HEK293T (cell line): ENCODE results near the gene MAP9.
A peak's percentile ranks its signal among the peaks of the same experiment; 100 is the strongest.

ENCODE experiments used
- CTCF ChIA-PET: fragments of 350-600 bp; formaldehyde crosslinking; extraction: SDS; loops from one replicate; lab custom pipeline; 2021; ENCODE audit warnings: antibody characterized with exemption, inconsistent platforms; lab: Yijun Ruan, JAX
- POLR2A ChIA-PET: fragments of 350-600 bp; formaldehyde crosslinking; extraction: SDS; loops from one replicate; lab custom pipeline; 2020; ENCODE audit warnings: antibody characterized with exemption, inconsistent platforms; lab: Yijun Ruan, JAX
- DNase-seq: peaks from one replicate; pipeline ENCODE4 v3.0.0; 2012; ENCODE audit warnings: mixed read lengths; ENCODE audit errors: extremely low spot score
- ARNT ChIP-seq: fragments of 450-650 bp; IDR thresholded peaks from 2 replicates; pipeline ENCODE4 v1.6.1; 2017; ENCODE audit warnings: mild to moderate bottlenecking
- BHLHE40 ChIP-seq: fragments of 450-650 bp; IDR thresholded peaks from 2 replicates; pipeline ENCODE4 v1.6.1; 2016; ENCODE audit warnings: mild to moderate bottlenecking, moderate library complexity, borderline replicate concordance
- CTBP1 ChIP-seq: fragments of 450-650 bp; IDR thresholded peaks from 2 replicates; pipeline ENCODE4 v1.6.1; 2016; ENCODE audit warnings: borderline replicate concordance
- ELF4 ChIP-seq: fragments of 450-650 bp; IDR thresholded peaks from 2 replicates; pipeline ENCODE4 v1.6.1; 2017; ENCODE audit warnings: antibody characterized with exemption
- FOXA1 ChIP-seq: fragments of 450-650 bp; IDR thresholded peaks from 2 replicates; pipeline ENCODE4 v1.6.1; 2016; ENCODE audit warnings: mild to moderate bottlenecking
- FOXK2 ChIP-seq: fragments of 450-650 bp; IDR thresholded peaks from 2 replicates; pipeline ENCODE4 v1.6.1; 2016; ENCODE audit warnings: mild to moderate bottlenecking
- FOXM1 ChIP-seq: fragments of 450-650 bp; IDR thresholded peaks from 2 replicates; pipeline ENCODE4 v1.6.1; 2017; ENCODE audit warnings: mild to moderate bottlenecking, borderline replicate concordance
- HDGF ChIP-seq: fragments of 450-650 bp; IDR thresholded peaks from 2 replicates; pipeline ENCODE4 v1.6.1; 2017; ENCODE audit warnings: antibody characterized with exemption, borderline replicate concordance
- L3MBTL2 ChIP-seq: fragments of 450-650 bp; conservative IDR thresholded peaks from 2 replicates; pipeline ENCODE4 v1.6.1; 2016; ENCODE audit warnings: mild to moderate bottlenecking
- LEF1 ChIP-seq: fragments of 450-650 bp; IDR thresholded peaks from 2 replicates; pipeline ENCODE4 v1.6.1; 2017; ENCODE audit warnings: mild to moderate bottlenecking, borderline replicate concordance
- NFRKB ChIP-seq: fragments of 450-650 bp; IDR thresholded peaks from 2 replicates; pipeline ENCODE4 v1.6.1; 2016; ENCODE audit warnings: mild to moderate bottlenecking, moderate library complexity
- SP1 ChIP-seq: fragments of 450-650 bp; IDR thresholded peaks from 2 replicates; pipeline ENCODE4 v1.6.1; 2017
- SUZ12 ChIP-seq: fragments of 450-650 bp; IDR thresholded peaks from 2 replicates; pipeline ENCODE4 v1.6.1; 2016; ENCODE audit warnings: mild to moderate bottlenecking
- TARDBP ChIP-seq: fragments of 450-650 bp; IDR thresholded peaks from 2 replicates; pipeline ENCODE4 v1.6.1; 2016
- ZNF384 ChIP-seq: fragments of 450-650 bp; IDR thresholded peaks from 2 replicates; pipeline ENCODE4 v1.6.1; 2016
- TF ChIP-seq, protein P1 (sequence below): fragments of 450-650 bp; IDR thresholded peaks from 2 replicates; pipeline ENCODE4 v1.6.1; 2016

MAP9 gene

DNA sequence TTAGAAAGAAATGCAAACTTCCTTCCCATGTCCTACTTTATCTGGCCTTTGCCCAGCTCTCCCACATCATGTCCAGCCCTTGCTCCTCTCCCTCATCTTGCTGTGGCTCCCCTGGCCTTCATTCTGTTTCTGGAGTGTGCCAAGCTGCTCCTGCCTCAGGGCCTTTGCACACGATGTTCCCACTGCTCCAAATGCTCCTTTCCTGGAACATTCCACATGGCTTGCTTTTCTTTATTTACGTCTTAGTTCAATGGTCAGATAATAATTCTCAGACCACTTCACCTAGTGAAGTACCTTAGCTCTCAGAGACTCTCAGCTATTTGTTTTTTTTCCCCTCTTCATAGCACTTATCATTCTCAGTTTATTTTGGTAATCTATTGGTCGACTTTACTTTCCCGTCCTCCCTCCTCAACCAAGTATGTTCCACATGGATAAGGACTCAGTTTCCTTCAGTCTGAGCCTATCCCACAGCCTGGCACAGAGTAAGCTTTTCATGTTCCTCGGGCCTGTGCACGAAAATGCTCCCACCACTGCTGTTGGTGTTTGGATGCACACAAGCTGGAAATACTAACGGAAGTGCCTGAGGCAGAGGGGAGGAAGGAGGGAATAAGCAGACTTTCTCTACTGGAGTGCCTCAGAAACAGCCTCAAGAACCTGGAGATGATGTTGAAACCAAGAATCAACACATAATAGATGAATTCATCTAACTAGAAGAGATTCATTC lies 23.4 kb upstream of the MAP9 start:
- ChIA-PET CTCF (interaction anchor here (0.5 to 1.6 kb wide), 4 partner anchors 385 to 676 kb away, joined by 3 to 4 read pairs (median 3); partner anchors contain the start of gene CTSO), POLR2A (interaction anchor here (0.8 kb wide), 1 partner anchor 554 kb away, joined by 4 read pairs; the partner anchor contains the start of gene CTSO)
- no peak for DNase-seq
- no peak for TF ChIP-seq NFRKB
- no peak for TF ChIP-seq ARNT

DNA sequence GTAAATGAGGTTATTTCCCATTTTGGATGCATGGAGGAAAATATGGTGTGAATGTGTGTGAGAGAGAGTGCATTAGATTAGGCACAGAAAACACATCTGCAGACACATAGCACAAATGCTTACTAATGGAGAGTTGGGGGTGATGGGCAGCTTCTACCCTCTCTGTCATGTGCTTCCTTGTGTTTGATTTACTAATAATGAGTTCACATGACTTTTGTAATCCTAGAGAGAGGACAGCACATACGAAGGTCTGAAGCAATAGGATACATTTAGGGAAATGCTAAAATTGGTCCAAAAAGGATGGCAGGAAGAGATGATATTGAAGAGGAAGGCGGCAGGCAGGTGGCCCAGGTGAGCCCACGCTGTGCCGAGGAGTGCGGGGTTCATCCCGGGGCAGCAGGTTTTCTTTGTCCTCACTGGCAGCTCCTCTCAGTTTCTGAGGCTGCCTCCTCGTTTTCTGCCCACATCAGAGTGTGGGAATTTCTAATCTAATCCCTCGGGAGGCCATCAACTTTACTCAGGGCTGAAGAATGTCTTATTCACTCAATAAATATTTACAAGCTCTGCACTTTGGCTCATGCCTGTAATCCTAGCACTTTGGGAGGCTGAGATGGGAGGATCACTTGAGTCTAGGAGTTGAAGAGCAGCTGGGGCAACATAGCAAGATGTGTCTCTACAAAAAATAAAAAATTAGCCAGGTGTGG lies 15.9 kb upstream of the MAP9 start:
- ChIA-PET POLR2A (no interaction called here), CTCF (interaction anchor here (0.9 kb wide), 1 partner anchor 405 kb away, joined by 3 read pairs; no protein-coding TSS in a partner anchor)
- no peak for TF ChIP-seq FOXK2
- no peak for TF ChIP-seq FOXM1
- TF ChIP-seq CTBP1, result no peak
- no peak for TF ChIP-seq SUZ12
- TF ChIP-seq HDGF, result no peak
- no peak for TF ChIP-seq ZNF384
- no peak for TF ChIP-seq ARNT
- no peak for TF ChIP-seq L3MBTL2
- no peak for TF ChIP-seq BHLHE40
- TF ChIP-seq ELF4, result no peak
- TF ChIP-seq SP1, result no peak
- TF ChIP-seq, protein P1, sequence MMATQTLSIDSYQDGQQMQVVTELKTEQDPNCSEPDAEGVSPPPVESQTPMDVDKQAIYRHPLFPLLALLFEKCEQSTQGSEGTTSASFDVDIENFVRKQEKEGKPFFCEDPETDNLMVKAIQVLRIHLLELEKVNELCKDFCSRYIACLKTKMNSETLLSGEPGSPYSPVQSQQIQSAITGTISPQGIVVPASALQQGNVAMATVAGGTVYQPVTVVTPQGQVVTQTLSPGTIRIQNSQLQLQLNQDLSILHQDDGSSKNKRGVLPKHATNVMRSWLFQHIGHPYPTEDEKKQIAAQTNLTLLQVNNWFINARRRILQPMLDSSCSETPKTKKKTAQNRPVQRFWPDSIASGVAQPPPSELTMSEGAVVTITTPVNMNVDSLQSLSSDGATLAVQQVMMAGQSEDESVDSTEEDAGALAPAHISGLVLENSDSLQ, result no peak
- DNase-seq, result no peak

DNA sequence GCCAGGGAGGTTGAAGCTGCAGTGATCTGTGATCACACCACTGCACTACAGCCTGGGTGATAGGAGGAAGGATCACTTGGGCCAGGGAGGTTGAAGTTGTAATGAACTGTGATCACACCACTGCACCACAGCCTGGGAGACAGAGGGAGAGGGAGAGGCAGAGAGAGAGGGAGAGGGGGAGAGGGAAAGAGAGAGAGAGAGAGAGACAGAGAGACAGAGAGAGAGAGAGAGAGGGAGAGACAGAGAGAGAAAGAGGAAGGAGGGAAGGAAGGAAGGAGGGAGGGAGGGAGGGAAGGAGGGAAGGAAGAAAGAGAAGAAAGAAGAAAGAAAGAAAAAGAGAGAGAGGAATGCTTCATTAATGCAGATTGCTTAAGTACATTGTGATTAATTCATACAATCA lies 15.2 kb upstream of the MAP9 start:
- ChIA-PET CTCF (no interaction called here), POLR2A (no interaction called here)
- TF ChIP-seq ELF4 (no peak), TARDBP (no peak), L3MBTL2 (no peak), FOXK2 (no peak), HDGF (no peak)
- no peak for DNase-seq

DNA sequence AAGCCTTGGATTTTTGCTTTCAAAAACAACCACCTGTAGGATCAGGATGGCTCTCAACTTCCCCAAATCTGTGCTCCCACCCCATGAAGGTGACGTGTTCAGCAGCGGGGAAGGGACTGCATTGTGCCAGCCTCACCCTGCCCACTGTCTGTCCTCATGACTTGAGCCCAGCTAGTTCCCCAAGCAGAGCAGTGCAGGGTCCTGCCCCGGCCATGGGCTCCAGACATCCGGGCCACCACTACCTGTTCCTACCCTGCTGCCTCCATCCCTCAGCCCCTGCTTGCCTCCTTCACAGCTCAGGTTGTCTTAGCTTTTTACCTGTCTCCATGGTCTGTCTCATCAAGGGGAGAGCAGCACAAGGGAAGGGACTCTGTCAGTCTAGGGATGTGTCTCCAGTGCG lies 11.4 kb upstream of the MAP9 start:
- ChIA-PET CTCF (interaction anchor here (0.7 kb wide), 1 partner anchor 15 kb away, joined by 3 read pairs; no protein-coding TSS in a partner anchor), POLR2A (interaction anchor here (1.2 kb wide), 1 partner anchor 565 kb away, joined by 3 read pairs; the partner anchor contains the start of gene CTSO)
- TF ChIP-seq SUZ12 (no peak), TARDBP (no peak), SP1 (no peak), FOXK2 (no peak), NFRKB (no peak), HDGF (no peak), CTBP1 (no peak), ZNF384 (no peak), FOXA1 (no peak), ELF4 (no peak), FOXM1 (no peak), BHLHE40 (no peak)
- TF ChIP-seq, protein P1, result no peak
- DNase-seq, result no peak

DNA sequence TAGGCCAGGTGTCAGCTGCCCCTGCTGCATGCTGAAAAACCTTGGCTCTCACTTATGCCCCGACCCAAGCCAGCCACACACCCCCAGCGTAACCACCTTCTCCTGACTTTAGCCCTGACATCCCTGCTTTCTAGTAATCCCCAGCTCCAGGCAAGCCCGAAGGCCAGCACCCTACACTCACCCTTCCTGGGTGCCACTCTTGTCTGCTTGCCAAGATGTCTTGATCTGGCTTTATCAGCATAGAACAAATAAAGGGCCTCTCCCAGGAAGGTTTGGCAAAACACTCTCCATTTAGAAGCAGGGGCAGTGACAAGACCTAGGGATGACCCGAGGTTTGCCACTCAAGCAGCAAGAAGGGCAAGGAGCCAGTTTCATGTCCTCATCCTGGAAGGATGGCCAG lies 6.8 kb upstream of the MAP9 start:
- no peak for DNase-seq
- ChIA-PET POLR2A (no interaction called here), CTCF (no interaction called here)
- TF ChIP-seq FOXM1 (no peak), NFRKB (no peak), CTBP1 (no peak), ZNF384 (no peak), TARDBP (no peak), LEF1 (no peak), SUZ12 (no peak), ELF4 (no peak), ARNT (no peak), L3MBTL2 (no peak), FOXK2 (no peak), HDGF (no peak), FOXA1 (no peak), SP1 (no peak), BHLHE40 (no peak)
- TF ChIP-seq, protein P1, result no peak

DNA sequence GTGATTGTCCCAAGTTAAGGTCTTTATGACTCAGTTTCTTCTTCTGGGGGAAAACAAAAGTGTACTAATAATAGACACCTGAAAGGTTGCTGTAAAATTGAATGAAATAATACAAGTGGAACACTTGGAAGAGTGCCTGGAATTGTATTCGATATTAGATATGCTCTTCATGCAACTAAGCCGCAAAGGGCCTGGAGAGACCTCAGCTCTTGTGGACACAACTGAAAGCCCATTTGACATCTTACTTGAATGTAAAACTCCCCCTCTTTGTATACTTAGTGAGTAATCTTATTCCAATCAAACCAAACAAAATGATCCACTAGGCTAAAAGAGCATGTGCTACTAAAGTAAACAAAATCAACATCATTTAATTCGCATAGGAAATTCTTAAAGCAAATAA lies 511 bp upstream of the MAP9 start:
- no peak for DNase-seq
- no peak for TF ChIP-seq ZNF384
- no peak for TF ChIP-seq TARDBP
- no peak for TF ChIP-seq ARNT
- TF ChIP-seq SUZ12, result no peak
- 0 out of 2 replicates have a peak, but pooled peaks have one; percentile 5 for TF ChIP-seq L3MBTL2
- ChIA-PET CTCF (interaction anchor here (0.5 kb wide), 1 partner anchor 774 kb away, joined by 3 read pairs; no protein-coding TSS in a partner anchor), POLR2A (no interaction called here)
